HepG2 (cell line): Measurements from ENCODE around the gene KRTAP5-2. TPM values are rescaled to one million over a fixed set of nuclear protein-coding genes. Genes with fewer than 3 reads are reported as not detected.
A peak's percentile ranks its signal among the peaks of the same experiment; 100 is the strongest.

Experiments
- ATAC-seq: fragments of 200-7000 bp; cut with Tn5 transposase; 3 replicates; pipeline ENCODE4 v1.9.1; 2020; ENCODE audit warnings: mild to moderate bottlenecking, moderate library complexity
- BruUV-seq: library from RNA; stranded (reverse); fragments of 400-500 nt; replicated peaks from 2 replicates; lab custom pipeline; 2021; lab: Mats Ljungman, UMichigan
- CTCF ChIA-PET: fragments of 300-600 bp; formaldehyde crosslinking; extraction: SDS; loops from one replicate; lab custom pipeline; 2021; ENCODE audit warnings: low total read pairs, inconsistent platforms, low intra/inter-chr PET ratio; lab: Yijun Ruan, JAX
- POLR2A ChIA-PET: fragments of 350-600 bp; sonication (Branson Sonifier 250); formaldehyde crosslinking; loops from one replicate; lab custom pipeline; 2020; ENCODE audit warnings: antibody characterized with exemption, inconsistent platforms; lab: Yijun Ruan, JAX
- DNase-seq: peaks from one replicate; pipeline ENCODE4 v3.0.0-alpha.2; 2015; ENCODE audit warnings: low spot score
- FAIRE-seq: peaks from 3 replicates; lab custom pipeline; 2011; peaks lifted over from hg19 to GRCh38; lab: Jason Lieb, UNC
- H2AFZ ChIP-seq: one replicate; pipeline ENCODE4 v1.6.1; 2011; ENCODE audit warnings: low read length, inconsistent platforms
- H3K27ac ChIP-seq: fragments of 300-600 bp; 3 replicates; pipeline ENCODE4 v1.8.0; 2011; ENCODE audit warnings: mixed run types, mild to moderate bottlenecking, mixed read lengths, low read length, inconsistent platforms; ENCODE audit not compliant: insufficient read depth; ENCODE audit errors: extremely low read length
- H3K27me3 ChIP-seq, 2 experiments: fragments of 200-600 bp in 1 of 2; 2 replicates in 1 of 2; 3 replicates in 1 of 2; pipeline versions ENCODE4 v1.6.0 to v1.8.0; 2011; ENCODE audit warnings: low read length in 2 of 2, mild to moderate bottlenecking in 2 of 2, moderate library complexity in 2 of 2, inconsistent platforms in 1 of 2; ENCODE audit not compliant: insufficient read depth in 2 of 2, control insufficient read depth in 1 of 2
- H3K36me3 ChIP-seq, 2 experiments: fragments of 200-600 bp in 1 of 2; replicated peaks in 1 of 2; 2 replicates in 1 of 2; 3 replicates in 1 of 2; pipeline versions ENCODE4 v1.5.1 to v1.8.0; 2011; ENCODE audit warnings: low read length in 2 of 2, inconsistent platforms in 1 of 2; ENCODE audit not compliant: insufficient read depth in 2 of 2, control insufficient read depth in 1 of 2
- H3K4me1 ChIP-seq: 2 replicates; pipeline ENCODE4 v1.5.1; 2012; ENCODE audit warnings: low read length, inconsistent platforms; ENCODE audit not compliant: insufficient read depth
- H3K4me2 ChIP-seq: 2 replicates; pipeline ENCODE4 v1.6.0; 2011; ENCODE audit warnings: low read depth, low read length, inconsistent platforms
- H3K4me3 ChIP-seq, 3 experiments: fragments of 200-600 bp in 1 of 3; sonication (generic), shearing (Covaris generic) in 1 of 3; replicated peaks in 1 of 3; 2 replicates each; pipeline ENCODE4 v1.5.1; 2011 to 2016; ENCODE audit warnings: low read length in 3 of 3, inconsistent platforms in 2 of 3, low read depth in 2 of 3, mild to moderate bottlenecking in 2 of 3, control low read depth in 1 of 3, mixed read lengths in 1 of 3; ENCODE audit not compliant: insufficient read depth in 1 of 3
- H3K79me2 ChIP-seq: one replicate; pipeline ENCODE4 v1.6.1; 2011; ENCODE audit warnings: low read length, inconsistent platforms; ENCODE audit not compliant: insufficient read depth
- H3K9ac ChIP-seq: 2 replicates; pipeline ENCODE4 v1.6.0; 2011; ENCODE audit warnings: mild to moderate bottlenecking, low read depth, low read length, inconsistent platforms; ENCODE audit not compliant: insufficient read depth
- H3K9me3 ChIP-seq: 2 replicates; pipeline ENCODE4 v1.5.1; 2012; ENCODE audit warnings: mild to moderate bottlenecking, low read length
- H4K20me1 ChIP-seq: 2 replicates; pipeline ENCODE4 v1.6.0; 2011; ENCODE audit warnings: inconsistent platforms, mild to moderate bottlenecking, low read length, moderate library complexity; ENCODE audit not compliant: insufficient read depth
- AGO1 ChIP-seq: fragments of 200-400 bp; formaldehyde crosslinking; IDR thresholded peaks from 2 replicates; pipeline ENCODE4 v1.6.1; 2017; ENCODE audit warnings: mild to moderate bottlenecking, low read depth, low read length, moderate library complexity; ENCODE audit not compliant: poor library complexity, severe bottlenecking
- HNF4A ChIP-seq: sonication (generic); formaldehyde crosslinking; IDR thresholded peaks from 2 replicates; pipeline ENCODE4 v1.4.0; 2020; ENCODE audit warnings: missing genetic modification reagents
- MBD4 ChIP-seq: IDR thresholded peaks from 2 replicates; pipeline ENCODE4 v1.6.1; 2012; ENCODE audit warnings: low read length, inconsistent platforms, borderline replicate concordance
- MTA3 ChIP-seq: sonication (generic); formaldehyde crosslinking; IDR thresholded peaks from 2 replicates; pipeline ENCODE4 v1.4.0; 2020; ENCODE audit warnings: missing genetic modification reagents
- NFIC ChIP-seq: IDR thresholded peaks from 2 replicates; pipeline ENCODE4 v1.6.1; 2012; ENCODE audit warnings: mild to moderate bottlenecking, low read length, inconsistent platforms
- NR3C1 ChIP-seq: sonication (generic); formaldehyde crosslinking; IDR thresholded peaks from 2 replicates; pipeline ENCODE4 v1.4.0; 2020; ENCODE audit warnings: missing genetic modification reagents
- TARDBP ChIP-seq: sonication (generic); formaldehyde crosslinking; IDR thresholded peaks from 2 replicates; pipeline ENCODE4 v1.8.0; 2022; ENCODE audit warnings: mild to moderate bottlenecking, missing genetic modification reagents
- TP53 ChIP-seq: sonication (generic); formaldehyde crosslinking; conservative IDR thresholded peaks from 2 replicates; pipeline ENCODE4 v1.4.0; 2020; ENCODE audit warnings: missing genetic modification reagents
- ZNF567 ChIP-seq: sonication (generic); formaldehyde crosslinking; IDR thresholded peaks from 2 replicates; pipeline ENCODE4 v1.8.1; 2023; ENCODE audit warnings: mild to moderate bottlenecking, missing genetic modification reagents, borderline replicate concordance
- ZNF670 ChIP-seq: sonication (generic); formaldehyde crosslinking; IDR thresholded peaks from 2 replicates; pipeline ENCODE4 v1.8.0; 2022; ENCODE audit warnings: mild to moderate bottlenecking, missing genetic modification reagents, borderline replicate concordance
- WGBS: methylation state at CpG from one replicate; pipeline ENCODE4 v1.1.6; 2017; ENCODE audit warnings: low lambda C conversion rate; 5-methylcytosine and 5-hydroxymethylcytosine counted together
- in situ Hi-C: cut with HindIII; loops from 2 replicates; pipeline ENCODE4 v1.10.0; 2017; ENCODE audit warnings: low pct_unique_long_range_greater_than_20kb; ENCODE audit not compliant: extremely low pct_ligation_motif_present
- intact Hi-C: fragments of 100-400 bp; cut with micrococcal nuclease; formaldehyde crosslinking; loops from one replicate; pipeline ENCODE4 v1.10.0; 2022; ENCODE audit not compliant: unreplicated experiment
- polyA plus RNA-seq, 8 experiments: library from polyadenylated mRNA; depleted of rRNA in 3 of 8; stranded (reverse) in 7 of 8; unstranded in 1 of 8; fragments of >200 nt; fragmentation: Illumina TruSeq in 4 of 8; extraction: Trizol in 4 of 8; gene quantifications; 2 replicates each; pipeline versions ENCODE4 v1.2.1 to v1.2.3, GENCODE V29; 2011 to 2016; ENCODE audit warnings: low read depth in 4 of 8, missing spikeins in 1 of 8, mixed read lengths in 1 of 8; ENCODE audit not compliant: insufficient read depth in 1 of 8
- total RNA-seq, 5 experiments: library from RNA; depleted of rRNA; stranded (reverse); fragments of >200 nt; fragmentation: Illumina TruSeq; extraction: Trizol; gene quantifications; 2 replicates each; pipeline ENCODE4 v1.2.3, GENCODE V29; 2016; ENCODE audit warnings: low read depth in 1 of 5
- TF ChIP-seq, protein P1 (sequence below): sonication (generic); formaldehyde crosslinking; IDR thresholded peaks from 2 replicates; pipeline ENCODE4 v1.8.1; 2023; ENCODE audit warnings: missing genetic modification reagents, mild to moderate bottlenecking, borderline replicate concordance
- TF ChIP-seq, protein P2 (sequence below): sonication (generic); formaldehyde crosslinking; IDR thresholded peaks from 2 replicates; pipeline ENCODE4 v1.4.0; 2020; ENCODE audit warnings: mild to moderate bottlenecking, missing genetic modification reagents
- TF ChIP-seq, protein P3 (sequence below): sonication (generic); formaldehyde crosslinking; IDR thresholded peaks from 2 replicates; pipeline ENCODE4 v1.4.0; 2020; ENCODE audit warnings: missing genetic modification reagents

The KRTAP5-2 gene
- total and polyA plus RNA-seq, 2 of the 13 experiments (the other 11 are each of a cell fraction or from before 2014, with no cell fraction given) = not detected

DNA sequence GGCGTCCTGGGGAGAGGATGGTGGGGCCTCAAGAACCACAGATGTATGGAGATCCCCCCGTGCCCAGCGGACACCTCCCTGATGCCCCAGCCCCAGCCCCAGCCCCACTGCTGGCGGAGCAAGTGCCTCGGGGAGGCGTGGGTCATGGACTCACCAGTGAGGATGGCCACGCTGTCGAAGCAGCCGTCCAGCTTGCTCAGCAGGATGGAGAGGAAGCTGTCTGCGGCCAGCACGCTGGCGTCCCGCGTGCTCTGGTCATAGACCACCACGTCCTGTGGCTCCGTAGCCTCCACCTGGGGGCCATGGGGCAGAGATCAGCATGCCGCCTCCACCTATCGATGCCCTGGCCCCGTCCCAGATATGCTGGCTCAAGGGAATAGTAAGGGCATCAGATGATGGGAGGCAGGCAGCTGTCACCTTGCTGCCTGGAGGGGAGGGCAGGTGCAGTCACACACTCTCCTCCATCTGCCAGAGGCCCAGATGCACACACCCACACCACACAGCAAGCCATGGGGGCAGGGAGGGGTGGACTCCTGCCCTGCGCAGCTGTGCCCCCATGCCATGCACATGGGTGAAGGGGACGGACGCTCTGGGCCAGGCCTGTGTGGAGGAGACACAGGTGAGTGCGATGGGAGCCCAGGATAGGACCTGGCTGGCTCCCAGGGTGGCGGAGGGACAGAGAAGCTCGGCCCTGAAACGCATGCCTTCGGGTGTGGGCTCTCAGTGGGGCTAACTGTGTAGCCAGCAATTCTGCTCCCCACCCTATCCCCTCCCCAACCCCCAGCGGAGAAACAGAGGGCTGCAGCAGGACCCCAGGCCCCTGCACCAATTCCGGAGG, 34.2 kb downstream of the KRTAP5-2 start:
- TF ChIP-seq, protein P1, sequence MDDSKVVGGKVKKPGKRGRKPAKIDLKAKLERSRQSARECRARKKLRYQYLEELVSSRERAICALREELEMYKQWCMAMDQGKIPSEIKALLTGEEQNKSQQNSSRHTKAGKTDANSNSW (CRISPR knock-in tag) = no peak
- peak; percentile 85 for TF ChIP-seq AGO1
- no TSS peak for BruUV-seq
- intact Hi-C loops = no loop called here
- ChIA-PET CTCF (no interaction called here), POLR2A (no interaction called here)
- no peaks in the 10 kb centered on the region for H3K27me3 ChIP-seq
- no peak overlapping the region for H3K4me2 ChIP-seq
- ATAC-seq = no peak
- H2AFZ ChIP-seq = no peak overlapping the region
- no peak overlapping the region for H3K4me3 ChIP-seq
- H3K9ac ChIP-seq = no peak overlapping the region
- no peak for FAIRE-seq
- H3K9me3 ChIP-seq = no peaks in the 10 kb centered on the region
- WGBS = 83% methylated on average over 7 of the region's 29 CpGs
- no peaks in the 10 kb centered on the region for H3K79me2 ChIP-seq
- H3K36me3 ChIP-seq = peaks cover 0 to 1% of the 10 kb centered on the region in 2 experiments; a peak in 1 of 5 replicates
- in situ Hi-C loops = no loop called here
- no peak for DNase-seq
- H4K20me1 ChIP-seq = peaks cover 25% of the 10 kb centered on the region; the same call in 1 of the 2 replicates
- H3K27ac ChIP-seq = no peak overlapping the region
- H3K4me1 ChIP-seq = peaks cover 10% of the 10 kb centered on the region

DNA sequence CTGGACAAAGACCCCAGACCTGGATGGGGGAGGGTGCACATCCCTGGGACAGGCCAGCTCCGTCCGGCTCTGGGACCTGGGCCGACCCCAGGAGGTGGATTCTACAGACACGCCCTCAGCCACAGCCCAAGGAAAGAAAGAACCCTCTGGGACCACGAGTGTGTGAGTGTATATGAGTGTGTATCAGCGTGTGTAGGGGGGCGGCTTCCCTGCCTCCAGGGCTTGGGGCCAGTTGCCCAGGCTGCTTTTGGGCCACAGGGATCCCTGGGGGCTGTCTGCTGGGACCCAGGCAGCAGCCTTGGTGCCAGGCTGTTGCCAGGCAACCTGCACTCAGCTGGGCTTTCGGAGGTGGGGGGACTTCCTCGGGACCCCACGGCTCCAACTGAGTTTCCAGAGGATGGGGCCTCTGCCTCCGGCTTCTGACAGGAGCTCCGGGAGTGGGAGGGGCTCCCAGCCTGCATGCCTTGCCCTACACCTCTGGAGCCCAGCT, 34.9 kb downstream of the KRTAP5-2 start:
- intact Hi-C loops = no loop called here
- BruUV-seq = no TSS peak
- TF ChIP-seq TARDBP (CRISPR knock-in tag) (no peak), HNF4A (no peak), TP53 (CRISPR knock-in tag) (no peak), MTA3 (no peak), ZNF567 (no peak), MBD4 (no peak), NFIC (no peak), ZNF670 (CRISPR knock-in tag) (no peak), NR3C1 (CRISPR knock-in tag) (no peak)
- TF ChIP-seq, protein P2, sequence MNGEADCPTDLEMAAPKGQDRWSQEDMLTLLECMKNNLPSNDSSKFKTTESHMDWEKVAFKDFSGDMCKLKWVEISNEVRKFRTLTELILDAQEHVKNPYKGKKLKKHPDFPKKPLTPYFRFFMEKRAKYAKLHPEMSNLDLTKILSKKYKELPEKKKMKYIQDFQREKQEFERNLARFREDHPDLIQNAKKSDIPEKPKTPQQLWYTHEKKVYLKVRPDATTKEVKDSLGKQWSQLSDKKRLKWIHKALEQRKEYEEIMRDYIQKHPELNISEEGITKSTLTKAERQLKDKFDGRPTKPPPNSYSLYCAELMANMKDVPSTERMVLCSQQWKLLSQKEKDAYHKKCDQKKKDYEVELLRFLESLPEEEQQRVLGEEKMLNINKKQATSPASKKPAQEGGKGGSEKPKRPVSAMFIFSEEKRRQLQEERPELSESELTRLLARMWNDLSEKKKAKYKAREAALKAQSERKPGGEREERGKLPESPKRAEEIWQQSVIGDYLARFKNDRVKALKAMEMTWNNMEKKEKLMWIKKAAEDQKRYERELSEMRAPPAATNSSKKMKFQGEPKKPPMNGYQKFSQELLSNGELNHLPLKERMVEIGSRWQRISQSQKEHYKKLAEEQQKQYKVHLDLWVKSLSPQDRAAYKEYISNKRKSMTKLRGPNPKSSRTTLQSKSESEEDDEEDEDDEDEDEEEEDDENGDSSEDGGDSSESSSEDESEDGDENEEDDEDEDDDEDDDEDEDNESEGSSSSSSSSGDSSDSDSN (CRISPR knock-in tag) = no peak
- TF ChIP-seq, protein P3, sequence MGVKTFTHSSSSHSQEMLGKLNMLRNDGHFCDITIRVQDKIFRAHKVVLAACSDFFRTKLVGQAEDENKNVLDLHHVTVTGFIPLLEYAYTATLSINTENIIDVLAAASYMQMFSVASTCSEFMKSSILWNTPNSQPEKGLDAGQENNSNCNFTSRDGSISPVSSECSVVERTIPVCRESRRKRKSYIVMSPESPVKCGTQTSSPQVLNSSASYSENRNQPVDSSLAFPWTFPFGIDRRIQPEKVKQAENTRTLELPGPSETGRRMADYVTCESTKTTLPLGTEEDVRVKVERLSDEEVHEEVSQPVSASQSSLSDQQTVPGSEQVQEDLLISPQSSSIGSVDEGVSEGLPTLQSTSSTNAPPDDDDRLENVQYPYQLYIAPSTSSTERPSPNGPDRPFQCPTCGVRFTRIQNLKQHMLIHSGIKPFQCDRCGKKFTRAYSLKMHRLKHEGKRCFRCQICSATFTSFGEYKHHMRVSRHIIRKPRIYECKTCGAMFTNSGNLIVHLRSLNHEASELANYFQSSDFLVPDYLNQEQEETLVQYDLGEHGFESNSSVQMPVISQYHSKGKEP (CRISPR knock-in tag) = no peak

More for the DNA sequence above, 34.9 kb downstream of the KRTAP5-2 start:
- in situ Hi-C loops = no loop called here
- Histone ChIP-seq H3K9me3 (no peaks in the 10 kb centered on the region), H4K20me1 (peaks cover 18% of the 10 kb centered on the region; the same call in 1 of the 2 replicates), H3K79me2 (no peaks in the 10 kb centered on the region), H3K4me3 (no peak overlapping the region), H3K27ac (no peak overlapping the region), H3K4me1 (peaks cover 10% of the 10 kb centered on the region), H3K27me3 (no peaks in the 10 kb centered on the region), H3K9ac (no peak overlapping the region), H3K36me3 (peaks cover 0 to 1% of the 10 kb centered on the region in 2 experiments; a peak in 1 of 5 replicates), H2AFZ (no peak overlapping the region), H3K4me2 (no peak overlapping the region)
- no peak for ATAC-seq
- no peak for FAIRE-seq
- POLR2A ChIA-PET = no interaction called here
- CTCF ChIA-PET = no interaction called here
- WGBS = 89% methylated on average over 9 of the region's 12 CpGs
- no peak for DNase-seq
